Glutamatergic neuron (in vitro differentiated cells): Measurements from ENCODE around the gene KCNH6. TPM values are rescaled to one million over a fixed set of nuclear protein-coding genes. Genes with fewer than 3 reads are reported as not detected.

ENCODE experiments used
- DNase-seq: peaks from one replicate; pipeline ENCODE4 v3.0.0; 2022
- H3K27ac Mint-ChIP-seq: one replicate; pipeline ENCODE4 v1.8.0; 2020; ENCODE audit warnings: mild to moderate bottlenecking, mixed read lengths, inconsistent platforms; ENCODE audit not compliant: unreplicated experiment
- H3K27me3 Mint-ChIP-seq: one replicate; pipeline ENCODE4 v1.8.0; 2020; ENCODE audit warnings: mild to moderate bottlenecking, moderate library complexity, mixed read lengths, inconsistent platforms; ENCODE audit not compliant: unreplicated experiment
- H3K36me3 Mint-ChIP-seq: one replicate; pipeline ENCODE4 v1.8.0; 2020; ENCODE audit warnings: mild to moderate bottlenecking, mixed read lengths, inconsistent platforms; ENCODE audit not compliant: unreplicated experiment
- H3K4me1 Mint-ChIP-seq: one replicate; pipeline ENCODE4 v1.8.0; 2020; ENCODE audit warnings: mild to moderate bottlenecking, low read depth, mixed read lengths, inconsistent platforms; ENCODE audit not compliant: unreplicated experiment
- H3K4me3 Mint-ChIP-seq: one replicate; pipeline ENCODE4 v1.8.0; 2020; ENCODE audit warnings: mild to moderate bottlenecking, mixed read lengths, inconsistent platforms; ENCODE audit not compliant: unreplicated experiment
- H3K9me3 Mint-ChIP-seq: one replicate; pipeline ENCODE4 v1.8.0; 2020; ENCODE audit warnings: mild to moderate bottlenecking, moderate library complexity, mixed read lengths, inconsistent platforms; ENCODE audit not compliant: unreplicated experiment
- CTCF ChIP-seq: fragments of 200-600 bp; sonication (generic); IDR thresholded peaks from one replicate; pipeline ENCODE4 v1.5.0; 2021; ENCODE audit not compliant: partially characterized antibody, unreplicated experiment
- total RNA-seq: library from RNA; stranded (reverse); fragmentation: NEBNext Ultra II Directional; extraction: Animal tissue kit (Norgen Biotek cat#: 25700); gene quantifications from one replicate; pipeline ENCODE4 v1.2.1, GENCODE V29; 2021; ENCODE audit not compliant: unreplicated experiment

Gene KCNH6
- total RNA-seq, 1 donor from 2014 or later, result 4.1 TPM

- H3K4me3 Mint-ChIP-seq, result no peak overlapping the region
- no peak overlapping the region for H3K27ac Mint-ChIP-seq
- H3K9me3 Mint-ChIP-seq, result peaks cover 5% of the 10 kb centered on the region
- no peaks in the 10 kb centered on the region for H3K36me3 Mint-ChIP-seq
- no peak for DNase-seq
- no peaks in the 10 kb centered on the region for H3K27me3 Mint-ChIP-seq
- no peaks in the 10 kb centered on the region for H3K4me1 Mint-ChIP-seq
- no peak for TF ChIP-seq CTCF
Observed at GRCh38 chr17:63515426-63515825, 7.7 kb upstream of the KCNH6 start.

GRCh38 chr17:63516910-63517824 is 6.0 kb upstream of the KCNH6 start:
- H3K4me1 Mint-ChIP-seq, result no peaks in the 10 kb centered on the region
- no peak overlapping the region for H3K4me3 Mint-ChIP-seq
- DNase-seq, result no peak
- no peak for TF ChIP-seq CTCF
- no peaks in the 10 kb centered on the region for H3K36me3 Mint-ChIP-seq
- H3K9me3 Mint-ChIP-seq, result peaks cover 5% of the 10 kb centered on the region
- no peak overlapping the region for H3K27ac Mint-ChIP-seq
- H3K27me3 Mint-ChIP-seq, result peaks cover 2% of the 10 kb centered on the region

GRCh38 chr17:63517825-63518534 is 5.2 kb upstream of the KCNH6 start:
- H3K27me3 Mint-ChIP-seq, result peaks cover 2% of the 10 kb centered on the region
- no peaks in the 10 kb centered on the region for H3K9me3 Mint-ChIP-seq
- H3K4me1 Mint-ChIP-seq, result no peaks in the 10 kb centered on the region
- no peak overlapping the region for H3K27ac Mint-ChIP-seq
- no peak for DNase-seq
- no peaks in the 10 kb centered on the region for H3K36me3 Mint-ChIP-seq
- no peak for TF ChIP-seq CTCF
- no peak overlapping the region for H3K4me3 Mint-ChIP-seq

GRCh38 chr17:63519116-63519881 is 3.9 kb upstream of the KCNH6 start:
- Mint-ChIP-seq H3K4me3 (no peak overlapping the region), H3K4me1 (peaks cover 7% of the 10 kb centered on the region), H3K36me3 (no peaks in the 10 kb centered on the region), H3K27ac (no peak overlapping the region), H3K9me3 (no peaks in the 10 kb centered on the region), H3K27me3 (peaks cover 5% of the 10 kb centered on the region)
- no peak for TF ChIP-seq CTCF
- no peak for DNase-seq
